Neural cell (in vitro differentiated cells): ENCODE data around the gene COA5. TPM values are rescaled to one million over a fixed set of nuclear protein-coding genes. Genes with fewer than 3 reads are reported as not detected.

Source experiments
- H2AFZ ChIP-seq: fragments of 200-600, 300-800 bp; sonication (generic), shearing (Covaris generic); 2 replicates; pipeline ENCODE4 v1.6.0; 2014; ENCODE audit warnings: low read depth, mild to moderate bottlenecking, antibody characterized with exemption, low read length, moderate library complexity
- H3F3A ChIP-seq: fragments of 200-600 bp; shearing (Covaris generic); 2 replicates; pipeline ENCODE4 v1.6.1; 2016; ENCODE audit warnings: mild to moderate bottlenecking, moderate library complexity, mixed read lengths, antibody characterized with exemption, low read length; ENCODE audit not compliant: insufficient read depth, poor library complexity, severe bottlenecking
- H3K27ac ChIP-seq: fragments of 200-600, 300-800 bp; sonication (generic), shearing (Covaris generic); 2 replicates; pipeline ENCODE4 v1.5.1; 2014; ENCODE audit warnings: mild to moderate bottlenecking, low read length, moderate library complexity
- H3K27me3 ChIP-seq: fragments of 300-800, 200-600 bp; sonication (generic), shearing (Covaris generic); 2 replicates; pipeline ENCODE4 v1.6.0; 2014; ENCODE audit warnings: mild to moderate bottlenecking, low read depth, low read length, moderate library complexity; ENCODE audit not compliant: insufficient read depth
- H3K36me3 ChIP-seq: fragments of 300-800, 200-600 bp; sonication (generic), shearing (Covaris generic); 2 replicates; pipeline ENCODE4 v1.5.1; 2014; ENCODE audit warnings: mild to moderate bottlenecking, antibody characterized with exemption, low read length, moderate library complexity; ENCODE audit not compliant: insufficient read depth
- H3K4me2 ChIP-seq: fragments of 300-800, 200-600 bp; sonication (generic), shearing (Covaris generic); 2 replicates; pipeline ENCODE4 v1.6.0; 2014; ENCODE audit warnings: mild to moderate bottlenecking, low read length
- H3K4me3 ChIP-seq: fragments of 300-800, 200-600 bp; sonication (generic), shearing (Covaris generic); 2 replicates; pipeline ENCODE4 v1.5.1; 2014; ENCODE audit warnings: mild to moderate bottlenecking, low read length, moderate library complexity
- H3K79me2 ChIP-seq: fragments of 200-600 bp; shearing (Covaris generic); replicated peaks from 2 replicates; pipeline ENCODE4 v1.6.0; 2014; ENCODE audit warnings: mild to moderate bottlenecking, low read length, moderate library complexity; ENCODE audit not compliant: insufficient read depth
- H3K9ac ChIP-seq: fragments of 300-800, 200-600 bp; sonication (generic), shearing (Covaris generic); 2 replicates; pipeline ENCODE4 v1.6.1; 2016; ENCODE audit warnings: mild to moderate bottlenecking, low read length, mixed read lengths
- H3K9me2 ChIP-seq: fragments of 200-600 bp; shearing (Covaris generic); 2 replicates; pipeline ENCODE4 v1.6.1; 2016; ENCODE audit warnings: mild to moderate bottlenecking, low read length, mixed read lengths; ENCODE audit not compliant: insufficient read depth
- H3K9me3 ChIP-seq: fragments of 200-600, 300-800 bp; sonication (generic), shearing (Covaris generic); 2 replicates; pipeline ENCODE4 v1.6.1; 2016; ENCODE audit warnings: mild to moderate bottlenecking, mixed run types, low read length, moderate library complexity, mixed read lengths
- H4K20me1 ChIP-seq: fragments of 200-600 bp; shearing (Covaris generic); 2 replicates; pipeline ENCODE4 v1.6.1; 2016; ENCODE audit warnings: mild to moderate bottlenecking, mixed run types; ENCODE audit not compliant: insufficient read depth
- EZH2 ChIP-seq: fragments of 200-600, 300-800 bp; shearing (Covaris generic), sonication (generic); IDR thresholded peaks from 2 replicates; pipeline ENCODE4 v1.6.1; 2014; ENCODE audit warnings: antibody characterized with exemption, low read length, borderline replicate concordance, mild to moderate bottlenecking; ENCODE audit not compliant: insufficient read depth, poor library complexity, severe bottlenecking
- MXI1 ChIP-seq: fragments of 450-650 bp; conservative IDR thresholded peaks from 2 replicates; pipeline ENCODE4 v1.6.1; 2014; ENCODE audit warnings: antibody characterized with exemption, mild to moderate bottlenecking; ENCODE audit not compliant: poor library complexity, severe bottlenecking
- POLR2AphosphoS5 ChIP-seq: IDR thresholded peaks from 2 replicates; pipeline ENCODE4 v1.6.1; 2012
- RAD21 ChIP-seq: fragments of 450-650 bp; conservative IDR thresholded peaks from 2 replicates; pipeline ENCODE4 v1.6.1; 2014; ENCODE audit warnings: antibody characterized with exemption, mild to moderate bottlenecking, moderate library complexity
- SMC3 ChIP-seq: fragments of 450-650 bp; conservative IDR thresholded peaks from 2 replicates; pipeline ENCODE4 v1.6.1; 2014; ENCODE audit warnings: antibody characterized with exemption, mild to moderate bottlenecking, moderate library complexity; ENCODE audit not compliant: poor library complexity
- TAF1 ChIP-seq: IDR thresholded peaks from 2 replicates; pipeline ENCODE4 v1.6.1; 2012; ENCODE audit warnings: low read depth
- polyA plus RNA-seq: library from polyadenylated mRNA; depleted of rRNA; stranded (reverse); fragments of >200 nt; gene quantifications from 2 replicates; pipeline ENCODE4 v1.2.3, GENCODE V29; 2014
- TF ChIP-seq, protein P1 (sequence below): fragments of 450-650 bp; IDR thresholded peaks from 2 replicates; pipeline ENCODE4 v1.5.1; 2014; ENCODE audit warnings: antibody characterized with exemption, mild to moderate bottlenecking, moderate library complexity; ENCODE audit not compliant: poor library complexity, severe bottlenecking
- TF ChIP-seq, protein P2 (sequence below): IDR thresholded peaks from 2 replicates; pipeline ENCODE4 v1.6.1; 2012; ENCODE audit warnings: borderline replicate concordance

The COA5 gene
- polyA plus RNA-seq, 1 donor from 2014 or later: 160 TPM

DNA sequence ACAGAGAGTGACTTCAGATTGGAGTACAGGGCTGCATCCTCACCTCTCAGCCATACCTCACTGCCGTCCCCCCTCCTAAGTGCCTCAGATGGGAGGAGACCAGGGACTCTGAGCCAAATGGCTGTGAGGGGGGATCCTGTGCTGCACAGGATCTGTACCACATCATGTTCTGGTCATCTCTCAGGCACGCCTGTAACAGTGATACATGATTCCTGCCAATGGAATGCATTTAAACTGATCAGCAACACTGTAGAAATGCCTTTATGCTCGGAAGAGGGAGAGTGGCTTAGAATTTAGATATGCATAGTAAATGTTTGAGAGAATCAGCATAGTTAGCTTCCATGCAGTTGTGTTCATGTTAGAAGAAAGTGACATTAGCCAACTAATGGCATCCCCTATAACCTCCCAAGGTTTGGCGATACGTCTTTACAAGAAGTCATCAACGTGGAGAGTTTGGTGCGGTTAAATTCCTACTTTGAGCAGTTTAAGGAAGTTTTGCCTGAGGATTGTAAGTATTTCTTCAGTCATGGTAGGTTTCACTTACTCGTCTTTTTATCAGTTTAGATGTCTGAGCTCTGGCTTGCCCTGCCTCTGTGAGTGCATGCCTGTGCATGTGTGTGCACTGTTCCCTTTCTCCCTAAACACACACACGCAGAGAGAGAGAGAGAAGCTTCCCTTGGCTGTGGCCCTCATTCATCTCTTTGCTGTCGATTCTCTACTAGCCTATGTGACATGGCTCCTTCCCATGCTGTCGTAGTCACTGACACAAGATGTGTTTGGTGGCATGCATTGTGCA is 40.0 kb downstream of the COA5 start:
- no peak overlapping the region for H3K9ac ChIP-seq
- H3K9me2 ChIP-seq: no peaks in the 10 kb centered on the region
- no peak overlapping the region for H3K4me2 ChIP-seq
- H3K9me3 ChIP-seq: no peaks in the 10 kb centered on the region
- no peaks in the 10 kb centered on the region for H3K27me3 ChIP-seq
- no peak overlapping the region for H2AFZ ChIP-seq
- no peak overlapping the region for H3K4me3 ChIP-seq
- peaks cover 4% of the 10 kb centered on the region for H3K36me3 ChIP-seq
- no peak overlapping the region for H3K27ac ChIP-seq
- H4K20me1 ChIP-seq: no peaks in the 10 kb centered on the region
- H3F3A ChIP-seq: no peaks in the 10 kb centered on the region
- no peaks in the 10 kb centered on the region for H3K79me2 ChIP-seq
- TF ChIP-seq POLR2AphosphoS5: no peak
- TF ChIP-seq RAD21: no peak
- no peak for TF ChIP-seq SMC3
- TF ChIP-seq, protein P1, sequence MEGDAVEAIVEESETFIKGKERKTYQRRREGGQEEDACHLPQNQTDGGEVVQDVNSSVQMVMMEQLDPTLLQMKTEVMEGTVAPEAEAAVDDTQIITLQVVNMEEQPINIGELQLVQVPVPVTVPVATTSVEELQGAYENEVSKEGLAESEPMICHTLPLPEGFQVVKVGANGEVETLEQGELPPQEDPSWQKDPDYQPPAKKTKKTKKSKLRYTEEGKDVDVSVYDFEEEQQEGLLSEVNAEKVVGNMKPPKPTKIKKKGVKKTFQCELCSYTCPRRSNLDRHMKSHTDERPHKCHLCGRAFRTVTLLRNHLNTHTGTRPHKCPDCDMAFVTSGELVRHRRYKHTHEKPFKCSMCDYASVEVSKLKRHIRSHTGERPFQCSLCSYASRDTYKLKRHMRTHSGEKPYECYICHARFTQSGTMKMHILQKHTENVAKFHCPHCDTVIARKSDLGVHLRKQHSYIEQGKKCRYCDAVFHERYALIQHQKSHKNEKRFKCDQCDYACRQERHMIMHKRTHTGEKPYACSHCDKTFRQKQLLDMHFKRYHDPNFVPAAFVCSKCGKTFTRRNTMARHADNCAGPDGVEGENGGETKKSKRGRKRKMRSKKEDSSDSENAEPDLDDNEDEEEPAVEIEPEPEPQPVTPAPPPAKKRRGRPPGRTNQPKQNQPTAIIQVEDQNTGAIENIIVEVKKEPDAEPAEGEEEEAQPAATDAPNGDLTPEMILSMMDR: no peak

GRCh38 chr2:98565941-98566340 is 42.4 kb downstream of the COA5 start:
- Histone ChIP-seq H3K9ac (no peak overlapping the region), H3F3A (no peaks in the 10 kb centered on the region), H2AFZ (no peak overlapping the region), H3K79me2 (no peaks in the 10 kb centered on the region), H3K9me2 (no peaks in the 10 kb centered on the region), H3K27me3 (no peaks in the 10 kb centered on the region), H3K36me3 (peaks cover 4% of the 10 kb centered on the region), H3K4me2 (no peak overlapping the region), H3K4me3 (no peak overlapping the region), H3K9me3 (no peaks in the 10 kb centered on the region), H3K27ac (no peak overlapping the region), H4K20me1 (no peaks in the 10 kb centered on the region)
- TF ChIP-seq, protein P1: no peak
- TF ChIP-seq, protein P2, sequence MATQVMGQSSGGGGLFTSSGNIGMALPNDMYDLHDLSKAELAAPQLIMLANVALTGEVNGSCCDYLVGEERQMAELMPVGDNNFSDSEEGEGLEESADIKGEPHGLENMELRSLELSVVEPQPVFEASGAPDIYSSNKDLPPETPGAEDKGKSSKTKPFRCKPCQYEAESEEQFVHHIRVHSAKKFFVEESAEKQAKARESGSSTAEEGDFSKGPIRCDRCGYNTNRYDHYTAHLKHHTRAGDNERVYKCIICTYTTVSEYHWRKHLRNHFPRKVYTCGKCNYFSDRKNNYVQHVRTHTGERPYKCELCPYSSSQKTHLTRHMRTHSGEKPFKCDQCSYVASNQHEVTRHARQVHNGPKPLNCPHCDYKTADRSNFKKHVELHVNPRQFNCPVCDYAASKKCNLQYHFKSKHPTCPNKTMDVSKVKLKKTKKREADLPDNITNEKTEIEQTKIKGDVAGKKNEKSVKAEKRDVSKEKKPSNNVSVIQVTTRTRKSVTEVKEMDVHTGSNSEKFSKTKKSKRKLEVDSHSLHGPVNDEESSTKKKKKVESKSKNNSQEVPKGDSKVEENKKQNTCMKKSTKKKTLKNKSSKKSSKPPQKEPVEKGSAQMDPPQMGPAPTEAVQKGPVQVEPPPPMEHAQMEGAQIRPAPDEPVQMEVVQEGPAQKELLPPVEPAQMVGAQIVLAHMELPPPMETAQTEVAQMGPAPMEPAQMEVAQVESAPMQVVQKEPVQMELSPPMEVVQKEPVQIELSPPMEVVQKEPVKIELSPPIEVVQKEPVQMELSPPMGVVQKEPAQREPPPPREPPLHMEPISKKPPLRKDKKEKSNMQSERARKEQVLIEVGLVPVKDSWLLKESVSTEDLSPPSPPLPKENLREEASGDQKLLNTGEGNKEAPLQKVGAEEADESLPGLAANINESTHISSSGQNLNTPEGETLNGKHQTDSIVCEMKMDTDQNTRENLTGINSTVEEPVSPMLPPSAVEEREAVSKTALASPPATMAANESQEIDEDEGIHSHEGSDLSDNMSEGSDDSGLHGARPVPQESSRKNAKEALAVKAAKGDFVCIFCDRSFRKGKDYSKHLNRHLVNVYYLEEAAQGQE: no peak
- TF ChIP-seq MXI1: no peak
- no peak for TF ChIP-seq RAD21
- no peak for TF ChIP-seq EZH2
- TF ChIP-seq TAF1: no peak
- TF ChIP-seq POLR2AphosphoS5: no peak
- TF ChIP-seq SMC3: no peak
